GM18909 (cell line): ENCODE data around the gene OR1J2.

Source experiments
- ATAC-seq: cut with Tn5 transposase; IDR thresholded peaks from one replicate; pipeline ENCODE4 v1.9.1; 2021; ENCODE audit warnings: mild to moderate bottlenecking; ENCODE audit not compliant: unreplicated experiment, poor library complexity

Gene OR1J2

GRCh38 chr9:122546196-122546595 is 35.6 kb downstream of the OR1J2 start:
- no peak for ATAC-seq

DNA sequence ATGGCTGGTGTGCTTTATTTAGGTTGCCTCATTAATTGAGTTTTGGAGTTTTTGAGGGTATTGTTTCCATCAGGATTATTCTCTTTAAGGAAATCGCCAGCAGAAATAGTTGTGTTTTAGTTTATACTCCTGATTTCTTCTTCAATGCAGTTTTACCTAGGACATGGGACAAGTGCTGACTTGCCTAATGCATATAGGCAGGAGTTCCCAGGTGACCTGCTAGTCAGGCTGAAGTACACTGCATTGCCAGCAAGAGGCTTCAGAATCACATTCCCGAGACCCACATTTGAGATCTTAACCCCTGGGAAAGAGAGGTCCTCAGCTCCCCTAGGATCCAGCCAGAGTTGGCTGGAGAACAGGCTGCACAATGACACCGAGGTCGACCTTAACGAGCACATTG is 40.8 kb downstream of the OR1J2 start:
- ATAC-seq: no peak

GRCh38 chr9:122552812-122553211 is 42.2 kb downstream of the OR1J2 start, which contains the start of gene OR1N2:
Gene OR1N2, plus strand, starts transcription at chr9:122553112. Its CDS starts 100 bp downstream, at chr9:122553212.
- ATAC-seq: no peak
